ENCODE data around the gene ERCC2. TPM values are rescaled to one million over a fixed set of nuclear protein-coding genes. Genes with fewer than 3 reads are reported as not detected.

ERCC2 gene
- total RNA-seq, 1 experiment from 2014 or later, result 102 TPM

DNA sequence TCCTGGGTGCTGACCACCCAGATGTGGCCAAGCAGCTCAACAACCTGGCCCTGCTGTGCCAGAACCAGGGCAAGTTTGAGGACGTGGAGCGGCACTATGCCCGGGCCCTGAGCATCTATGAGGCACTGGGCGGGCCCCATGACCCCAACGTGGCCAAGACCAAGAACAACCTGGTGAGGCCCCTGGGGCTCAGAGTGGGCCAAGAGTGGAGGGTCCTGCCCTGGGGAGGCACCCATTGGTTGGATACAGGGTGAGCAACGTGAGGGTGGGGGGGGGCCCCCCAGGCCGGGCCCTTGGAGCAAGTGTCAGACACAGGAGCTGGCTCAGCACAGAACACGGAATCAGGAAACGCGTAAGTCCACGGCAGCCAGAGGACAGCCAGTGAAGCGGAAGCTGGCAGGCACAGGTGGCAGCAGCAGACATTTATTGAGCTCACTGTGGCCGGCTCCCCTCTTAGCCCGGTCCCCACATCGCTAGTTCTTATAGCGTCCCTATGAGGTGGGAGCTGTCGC lies 20.9 kb downstream of the ERCC2 start:
- ChIA-PET POLR2A (interaction anchor here (0.7 kb wide), 1 partner anchor 16 kb away, joined by 3 read pairs; no protein-coding TSS in a partner anchor), CTCF (interaction anchor here (0.7 to 1.1 kb wide), 3 partner anchors 18 to 223 kb away, joined by 3 read pairs; partner anchors contain the start of genes BLOC1S3 and TRAPPC6A)
- no peaks in the 10 kb centered on the region for H3K9me3 Mint-ChIP-seq
- no peak overlapping the region for H3K4me3 Mint-ChIP-seq
- no peaks in the 10 kb centered on the region for H3K27me3 Mint-ChIP-seq (ENCODE audit: low read depth)
- no peak for ATAC-seq
- DNase-seq (ENCODE audit: low spot score), result no peak
- H3K4me1 Mint-ChIP-seq, result 0 out of 2 replicates have a peak, but pooled peaks cover 3% of the 10 kb centered on the region
- TF ChIP-seq PRRX2 (CRISPR knock-in tag; IDR thresholded peaks at IDR 0.05) (no peak), FOXK1 (CRISPR knock-in tag; IDR thresholded peaks at IDR 0.05) (no peak), FOXP1 (CRISPR knock-in tag; IDR thresholded peaks at IDR 0.05; ENCODE audit: borderline replicate concordance) (no peak), TEAD1 (CRISPR knock-in tag; IDR thresholded peaks at IDR 0.05) (no peak), ZNF138 (CRISPR knock-in tag; conservative IDR thresholded peaks at IDR 0.05) (no peak), CBFB (CRISPR knock-in tag; IDR thresholded peaks at IDR 0.05; ENCODE audit: low read depth) (no peak), SP1 (CRISPR knock-in tag; conservative IDR thresholded peaks at IDR 0.05) (no peak), NR1H2 (CRISPR knock-in tag; IDR thresholded peaks at IDR 0.05) (no peak)
- TF ChIP-seq, protein P1, sequence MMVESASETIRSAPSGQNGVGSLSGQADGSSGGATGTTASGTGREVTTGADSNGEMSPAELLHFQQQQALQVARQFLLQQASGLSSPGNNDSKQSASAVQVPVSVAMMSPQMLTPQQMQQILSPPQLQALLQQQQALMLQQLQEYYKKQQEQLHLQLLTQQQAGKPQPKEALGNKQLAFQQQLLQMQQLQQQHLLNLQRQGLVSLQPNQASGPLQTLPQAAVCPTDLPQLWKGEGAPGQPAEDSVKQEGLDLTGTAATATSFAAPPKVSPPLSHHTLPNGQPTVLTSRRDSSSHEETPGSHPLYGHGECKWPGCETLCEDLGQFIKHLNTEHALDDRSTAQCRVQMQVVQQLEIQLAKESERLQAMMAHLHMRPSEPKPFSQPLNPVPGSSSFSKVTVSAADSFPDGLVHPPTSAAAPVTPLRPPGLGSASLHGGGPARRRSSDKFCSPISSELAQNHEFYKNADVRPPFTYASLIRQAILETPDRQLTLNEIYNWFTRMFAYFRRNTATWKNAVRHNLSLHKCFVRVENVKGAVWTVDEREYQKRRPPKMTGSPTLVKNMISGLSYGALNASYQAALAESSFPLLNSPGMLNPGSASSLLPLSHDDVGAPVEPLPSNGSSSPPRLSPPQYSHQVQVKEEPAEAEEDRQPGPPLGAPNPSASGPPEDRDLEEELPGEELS (CRISPR knock-in tag; IDR thresholded peaks at IDR 0.05), result no peak
- TF ChIP-seq, protein P2, sequence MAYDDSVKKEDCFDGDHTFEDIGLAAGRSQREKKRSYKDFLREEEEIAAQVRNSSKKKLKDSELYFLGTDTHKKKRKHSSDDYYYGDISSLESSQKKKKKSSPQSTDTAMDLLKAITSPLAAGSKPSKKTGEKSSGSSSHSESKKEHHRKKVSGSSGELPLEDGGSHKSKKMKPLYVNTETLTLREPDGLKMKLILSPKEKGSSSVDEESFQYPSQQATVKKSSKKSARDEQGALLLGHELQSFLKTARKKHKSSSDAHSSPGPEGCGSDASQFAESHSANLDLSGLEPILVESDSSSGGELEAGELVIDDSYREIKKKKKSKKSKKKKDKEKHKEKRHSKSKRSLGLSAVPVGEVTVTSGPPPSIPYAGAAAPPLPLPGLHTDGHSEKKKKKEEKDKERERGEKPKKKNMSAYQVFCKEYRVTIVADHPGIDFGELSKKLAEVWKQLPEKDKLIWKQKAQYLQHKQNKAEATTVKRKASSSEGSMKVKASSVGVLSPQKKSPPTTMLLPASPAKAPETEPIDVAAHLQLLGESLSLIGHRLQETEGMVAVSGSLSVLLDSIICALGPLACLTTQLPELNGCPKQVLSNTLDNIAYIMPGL (CRISPR knock-in tag; IDR thresholded peaks at IDR 0.05), result no peak
- TF ChIP-seq, protein P3, sequence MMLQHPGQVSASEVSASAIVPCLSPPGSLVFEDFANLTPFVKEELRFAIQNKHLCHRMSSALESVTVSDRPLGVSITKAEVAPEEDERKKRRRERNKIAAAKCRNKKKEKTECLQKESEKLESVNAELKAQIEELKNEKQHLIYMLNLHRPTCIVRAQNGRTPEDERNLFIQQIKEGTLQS (CRISPR knock-in tag; conservative IDR thresholded peaks at IDR 0.05), result no peak
- TF ChIP-seq, protein P4, sequence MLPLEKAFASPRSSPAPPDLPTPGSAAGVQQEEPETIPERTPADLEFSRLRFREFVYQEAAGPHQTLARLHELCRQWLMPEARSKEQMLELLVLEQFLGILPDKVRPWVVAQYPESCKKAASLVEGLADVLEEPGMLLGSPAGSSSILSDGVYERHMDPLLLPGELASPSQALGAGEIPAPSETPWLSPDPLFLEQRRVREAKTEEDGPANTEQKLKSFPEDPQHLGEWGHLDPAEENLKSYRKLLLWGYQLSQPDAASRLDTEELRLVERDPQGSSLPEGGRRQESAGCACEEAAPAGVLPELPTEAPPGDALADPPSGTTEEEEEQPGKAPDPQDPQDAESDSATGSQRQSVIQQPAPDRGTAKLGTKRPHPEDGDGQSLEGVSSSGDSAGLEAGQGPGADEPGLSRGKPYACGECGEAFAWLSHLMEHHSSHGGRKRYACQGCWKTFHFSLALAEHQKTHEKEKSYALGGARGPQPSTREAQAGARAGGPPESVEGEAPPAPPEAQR (CRISPR knock-in tag; IDR thresholded peaks at IDR 0.05), result no peak
- TF ChIP-seq, protein P5, sequence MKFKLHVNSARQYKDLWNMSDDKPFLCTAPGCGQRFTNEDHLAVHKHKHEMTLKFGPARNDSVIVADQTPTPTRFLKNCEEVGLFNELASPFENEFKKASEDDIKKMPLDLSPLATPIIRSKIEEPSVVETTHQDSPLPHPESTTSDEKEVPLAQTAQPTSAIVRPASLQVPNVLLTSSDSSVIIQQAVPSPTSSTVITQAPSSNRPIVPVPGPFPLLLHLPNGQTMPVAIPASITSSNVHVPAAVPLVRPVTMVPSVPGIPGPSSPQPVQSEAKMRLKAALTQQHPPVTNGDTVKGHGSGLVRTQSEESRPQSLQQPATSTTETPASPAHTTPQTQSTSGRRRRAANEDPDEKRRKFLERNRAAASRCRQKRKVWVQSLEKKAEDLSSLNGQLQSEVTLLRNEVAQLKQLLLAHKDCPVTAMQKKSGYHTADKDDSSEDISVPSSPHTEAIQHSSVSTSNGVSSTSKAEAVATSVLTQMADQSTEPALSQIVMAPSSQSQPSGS (CRISPR knock-in tag; IDR thresholded peaks at IDR 0.05; ENCODE audit: borderline replicate concordance, low read depth), result no peak
- no peak overlapping the region for H3K27ac Mint-ChIP-seq
- H3K36me3 Mint-ChIP-seq, result peaks cover 28% of the 10 kb centered on the region

DNA sequence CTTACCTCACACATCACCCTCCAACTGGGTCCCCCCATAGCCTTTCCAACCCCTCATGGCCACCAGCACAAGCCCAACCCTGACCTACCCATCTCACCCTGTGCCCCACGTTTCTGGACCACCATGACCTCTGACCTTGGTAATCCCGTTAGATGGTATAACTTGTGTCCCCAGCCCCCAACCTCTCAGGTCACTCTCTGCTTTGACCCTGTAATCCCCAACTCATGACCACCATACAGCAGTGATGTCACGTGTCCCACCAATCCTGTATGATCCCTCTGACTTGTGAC lies 21.3 kb downstream of the ERCC2 start:
- Mint-ChIP-seq H3K9me3 (no peaks in the 10 kb centered on the region), H3K36me3 (peaks cover 24% of the 10 kb centered on the region), H3K27ac (no peak overlapping the region), H3K27me3 (ENCODE audit: low read depth) (no peaks in the 10 kb centered on the region), H3K4me3 (no peak overlapping the region), H3K4me1 (0 out of 2 replicates have a peak, but pooled peaks cover 3% of the 10 kb centered on the region)
- CTCF ChIA-PET, result interaction anchor here (1.1 kb wide), 1 partner anchor 223 kb away, joined by 3 read pairs; no protein-coding TSS in a partner anchor
- TF ChIP-seq TEAD1 (CRISPR knock-in tag; IDR thresholded peaks at IDR 0.05) (no peak), ZNF138 (CRISPR knock-in tag; conservative IDR thresholded peaks at IDR 0.05) (no peak), NR2C2 (CRISPR knock-in tag; IDR thresholded peaks at IDR 0.05) (no peak), SMAD4 (CRISPR knock-in tag; IDR thresholded peaks at IDR 0.05) (no peak), ZNF317 (CRISPR knock-in tag; IDR thresholded peaks at IDR 0.05; ENCODE audit: borderline replicate concordance, low read depth) (no peak)
- TF ChIP-seq, protein P6, sequence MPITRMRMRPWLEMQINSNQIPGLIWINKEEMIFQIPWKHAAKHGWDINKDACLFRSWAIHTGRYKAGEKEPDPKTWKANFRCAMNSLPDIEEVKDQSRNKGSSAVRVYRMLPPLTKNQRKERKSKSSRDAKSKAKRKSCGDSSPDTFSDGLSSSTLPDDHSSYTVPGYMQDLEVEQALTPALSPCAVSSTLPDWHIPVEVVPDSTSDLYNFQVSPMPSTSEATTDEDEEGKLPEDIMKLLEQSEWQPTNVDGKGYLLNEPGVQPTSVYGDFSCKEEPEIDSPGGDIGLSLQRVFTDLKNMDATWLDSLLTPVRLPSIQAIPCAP (CRISPR knock-in tag; IDR thresholded peaks at IDR 0.05), result no peak
- TF ChIP-seq, protein P7, sequence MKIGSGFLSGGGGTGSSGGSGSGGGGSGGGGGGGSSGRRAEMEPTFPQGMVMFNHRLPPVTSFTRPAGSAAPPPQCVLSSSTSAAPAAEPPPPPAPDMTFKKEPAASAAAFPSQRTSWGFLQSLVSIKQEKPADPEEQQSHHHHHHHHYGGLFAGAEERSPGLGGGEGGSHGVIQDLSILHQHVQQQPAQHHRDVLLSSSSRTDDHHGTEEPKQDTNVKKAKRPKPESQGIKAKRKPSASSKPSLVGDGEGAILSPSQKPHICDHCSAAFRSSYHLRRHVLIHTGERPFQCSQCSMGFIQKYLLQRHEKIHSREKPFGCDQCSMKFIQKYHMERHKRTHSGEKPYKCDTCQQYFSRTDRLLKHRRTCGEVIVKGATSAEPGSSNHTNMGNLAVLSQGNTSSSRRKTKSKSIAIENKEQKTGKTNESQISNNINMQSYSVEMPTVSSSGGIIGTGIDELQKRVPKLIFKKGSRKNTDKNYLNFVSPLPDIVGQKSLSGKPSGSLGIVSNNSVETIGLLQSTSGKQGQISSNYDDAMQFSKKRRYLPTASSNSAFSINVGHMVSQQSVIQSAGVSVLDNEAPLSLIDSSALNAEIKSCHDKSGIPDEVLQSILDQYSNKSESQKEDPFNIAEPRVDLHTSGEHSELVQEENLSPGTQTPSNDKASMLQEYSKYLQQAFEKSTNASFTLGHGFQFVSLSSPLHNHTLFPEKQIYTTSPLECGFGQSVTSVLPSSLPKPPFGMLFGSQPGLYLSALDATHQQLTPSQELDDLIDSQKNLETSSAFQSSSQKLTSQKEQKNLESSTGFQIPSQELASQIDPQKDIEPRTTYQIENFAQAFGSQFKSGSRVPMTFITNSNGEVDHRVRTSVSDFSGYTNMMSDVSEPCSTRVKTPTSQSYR (CRISPR knock-in tag; IDR thresholded peaks at IDR 0.05), result no peak
- DNase-seq (ENCODE audit: low spot score) (no peak), ATAC-seq (no peak)
- POLR2A ChIA-PET, result no interaction called here
